Transverse colon (tissue), 4 donors: Measurements from ENCODE around the gene RAB13. TPM values are rescaled to one million over a fixed set of nuclear protein-coding genes. Genes with fewer than 3 reads are reported as not detected.

Experiments
- DNase-seq: peaks from one replicate; pipeline ENCODE4 v3.0.0-alpha.2; 2019
- H3K27ac ChIP-seq, 4 donors: fragments of 200-600 bp; sonication (generic); 2 replicates each; pipeline ENCODE4 v1.5.1; 2016 to 2018; ENCODE audit warnings: inconsistent platforms in 4 of 4
- H3K27me3 ChIP-seq: fragments of 200-600 bp; sonication (generic); 2 replicates; pipeline ENCODE4 v1.5.1; 2017; ENCODE audit warnings: inconsistent platforms
- H3K36me3 ChIP-seq, 4 donors: fragments of 200-600 bp; sonication (generic); 2 replicates each; pipeline ENCODE4 v1.5.1; 2017 to 2019; ENCODE audit warnings: inconsistent platforms in 4 of 4
- H3K4me1 ChIP-seq, 4 donors: fragments of 200-600 bp; sonication (generic); 2 replicates each; pipeline ENCODE4 v1.5.1; 2017 to 2020; ENCODE audit warnings: inconsistent platforms in 4 of 4
- H3K4me3 ChIP-seq, 4 donors: fragments of 200-600 bp; sonication (generic); 1 replicate in 1 of 4; 2 replicates in 3 of 4; pipeline versions ENCODE4 v1.5.1 to v1.6.1; 2017 to 2019; ENCODE audit warnings: inconsistent platforms in 4 of 4
- H3K9me3 ChIP-seq, 2 donors: fragments of 200-600 bp; sonication (generic); 2 replicates each; pipeline ENCODE4 v1.5.1; 2017 to 2019; ENCODE audit warnings: inconsistent platforms in 2 of 2
- EP300 ChIP-seq: sonication (generic); formaldehyde crosslinking; IDR thresholded peaks from one replicate; pipeline ENCODE4 v1.6.1; 2017; ENCODE audit warnings: antibody characterized with exemption, low read depth
- POLR2A ChIP-seq: fragments of 450-650 bp; IDR thresholded peaks from one replicate; pipeline ENCODE4 v1.6.1; 2016; ENCODE audit warnings: antibody characterized with exemption, mild to moderate bottlenecking, moderate library complexity
- POLR2AphosphoS5 ChIP-seq, 3 donors: sonication (generic); formaldehyde crosslinking; IDR thresholded peaks; one replicate each; pipeline ENCODE4 v1.6.1; 2016; ENCODE audit warnings: antibody characterized with exemption in 3 of 3
- WGBS, 2 donors: methylation state at CpG; one replicate each; pipeline ENCODE4 v1.1.5; 2018; ENCODE audit warnings: low coverage in 1 of 2; 5-methylcytosine and 5-hydroxymethylcytosine counted together
- in situ Hi-C, 4 donors: fragments of 200-750 bp; cut with MboI; loops; one replicate each; pipeline versions ENCODE4 v1.15.0 to v1.15.1; 2017; ENCODE audit warnings: low sequenced_read_pairs in 3 of 4, low pct_ligation_motif_present in 1 of 4, low pct_unique_long_range_greater_than_20kb in 1 of 4
- intact Hi-C: fragments of 100-400 bp; cut with DNase I; formaldehyde crosslinking; loops from one replicate; pipeline ENCODE4 v1.15.1; 2023; ENCODE audit warnings: low total_unique reads
- total RNA-seq, 4 donors: library from RNA; depleted of rRNA; stranded (reverse); fragments of >200 nt; gene quantifications; one replicate each; pipeline ENCODE4 v1.1.0, GENCODE V29; 2016
- TF ChIP-seq, protein P1 (sequence below), 5 experiments: fragments of 200-600 bp in 3 of 5; fragments of 450-650 bp in 2 of 5; sonication (generic) in 3 of 5; IDR thresholded peaks; 1 replicate in 2 of 5; 2 replicates in 3 of 5; pipeline ENCODE4 v1.5.1; 2016 to 2017; ENCODE audit warnings: antibody characterized with exemption in 5 of 5, inconsistent platforms in 3 of 5, mild to moderate bottlenecking in 2 of 5, moderate library complexity in 1 of 5

RAB13 gene
- total RNA-seq, 4 donors from 2014 or later, result 4.0 to 27.9 (median 15.4) TPM

DNA sequence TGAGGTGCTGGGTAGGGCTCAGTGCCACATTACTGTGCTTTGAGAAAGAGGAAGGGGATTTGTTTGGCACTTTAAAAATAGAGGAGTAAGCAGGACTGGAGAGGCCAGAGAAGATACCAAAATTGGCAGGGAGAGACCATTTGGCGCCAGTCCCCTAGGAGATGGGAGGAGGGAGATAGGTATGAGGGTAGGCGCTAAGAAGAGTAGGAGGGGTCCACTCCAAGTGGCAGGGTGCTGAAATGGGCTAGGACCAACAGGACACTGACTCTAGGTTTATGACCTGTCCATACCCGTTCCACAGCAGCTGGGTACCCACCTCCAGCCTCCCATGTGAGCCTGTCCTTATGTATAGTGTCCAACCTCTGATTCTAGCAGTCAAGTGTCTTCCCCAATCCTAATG, 26.7 kb downstream of the RAB13 start:
- in situ Hi-C loops (loop anchor here in 1 of 4 donors (25.0 kb wide), 1 partner anchor 297 kb away; the partner anchor contains the start of genes ILF2 and SNAPIN), intact Hi-C loops (no loop called here)
- Histone ChIP-seq H3K27me3 (no peaks in the 10 kb centered on the region), H3K9me3 (no peaks in the 10 kb centered on the region), H3K4me1 (peaks cover 27 to 53% (median 45%) of the 10 kb centered on the region in 4 donors), H3K36me3 (no peaks in the 10 kb centered on the region), H3K4me3 (no peak overlapping the region), H3K27ac (peak overlapping the region; percentile 94 to 98 (median 96))
- no peak for DNase-seq
- TF ChIP-seq POLR2A (no peak), POLR2AphosphoS5 (IDR thresholded peaks at IDR 0.05) (no peak), EP300 (no peak)
- TF ChIP-seq, protein P1, sequence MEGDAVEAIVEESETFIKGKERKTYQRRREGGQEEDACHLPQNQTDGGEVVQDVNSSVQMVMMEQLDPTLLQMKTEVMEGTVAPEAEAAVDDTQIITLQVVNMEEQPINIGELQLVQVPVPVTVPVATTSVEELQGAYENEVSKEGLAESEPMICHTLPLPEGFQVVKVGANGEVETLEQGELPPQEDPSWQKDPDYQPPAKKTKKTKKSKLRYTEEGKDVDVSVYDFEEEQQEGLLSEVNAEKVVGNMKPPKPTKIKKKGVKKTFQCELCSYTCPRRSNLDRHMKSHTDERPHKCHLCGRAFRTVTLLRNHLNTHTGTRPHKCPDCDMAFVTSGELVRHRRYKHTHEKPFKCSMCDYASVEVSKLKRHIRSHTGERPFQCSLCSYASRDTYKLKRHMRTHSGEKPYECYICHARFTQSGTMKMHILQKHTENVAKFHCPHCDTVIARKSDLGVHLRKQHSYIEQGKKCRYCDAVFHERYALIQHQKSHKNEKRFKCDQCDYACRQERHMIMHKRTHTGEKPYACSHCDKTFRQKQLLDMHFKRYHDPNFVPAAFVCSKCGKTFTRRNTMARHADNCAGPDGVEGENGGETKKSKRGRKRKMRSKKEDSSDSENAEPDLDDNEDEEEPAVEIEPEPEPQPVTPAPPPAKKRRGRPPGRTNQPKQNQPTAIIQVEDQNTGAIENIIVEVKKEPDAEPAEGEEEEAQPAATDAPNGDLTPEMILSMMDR (IDR thresholded peaks at IDR 0.05), result no peak
- 85% methylated on average over 2 to 3 of the region's 3 CpGs for WGBS, 2 donors

DNA sequence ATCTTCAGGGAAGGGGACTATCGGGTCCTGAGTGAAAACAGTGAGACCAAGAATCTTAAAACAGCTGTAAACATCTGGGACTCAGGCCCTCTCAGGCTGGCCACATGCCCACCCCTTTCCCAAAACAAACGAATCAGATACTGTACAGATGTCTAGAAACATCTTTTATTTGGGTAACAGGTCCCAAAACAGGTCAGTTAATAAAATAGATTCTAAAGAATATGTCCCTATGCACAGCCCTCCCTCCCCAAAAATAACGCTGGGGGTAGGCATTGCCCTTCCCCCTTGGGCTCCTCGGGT, 27.2 kb downstream of the RAB13 start:
- Histone ChIP-seq H3K36me3 (no peaks in the 10 kb centered on the region), H3K27me3 (no peaks in the 10 kb centered on the region), H3K27ac (peak overlapping the region; percentile 94 to 98 (median 96)), H3K4me1 (peaks cover 27 to 48% (median 40%) of the 10 kb centered on the region in 4 donors), H3K4me3 (peak overlapping the region in 3 of 4 donors; percentile 86 to 98 (median 96)), H3K9me3 (no peaks in the 10 kb centered on the region)
- no peak for TF ChIP-seq POLR2A
- no peak for TF ChIP-seq POLR2AphosphoS5 (IDR thresholded peaks at IDR 0.05)
- no peak for TF ChIP-seq EP300
- TF ChIP-seq, protein P1 (IDR thresholded peaks at IDR 0.05), result no peak
- peak; percentile 29 for DNase-seq
- in situ Hi-C loops, result loop anchor here in 1 of 4 donors (25.0 kb wide), 1 partner anchor 297 kb away; the partner anchor contains the start of genes ILF2 and SNAPIN
- 3 to 16% methylated on average over 3 to 4 of the region's 4 CpGs for WGBS, 2 donors
- intact Hi-C loops, result no loop called here

DNA sequence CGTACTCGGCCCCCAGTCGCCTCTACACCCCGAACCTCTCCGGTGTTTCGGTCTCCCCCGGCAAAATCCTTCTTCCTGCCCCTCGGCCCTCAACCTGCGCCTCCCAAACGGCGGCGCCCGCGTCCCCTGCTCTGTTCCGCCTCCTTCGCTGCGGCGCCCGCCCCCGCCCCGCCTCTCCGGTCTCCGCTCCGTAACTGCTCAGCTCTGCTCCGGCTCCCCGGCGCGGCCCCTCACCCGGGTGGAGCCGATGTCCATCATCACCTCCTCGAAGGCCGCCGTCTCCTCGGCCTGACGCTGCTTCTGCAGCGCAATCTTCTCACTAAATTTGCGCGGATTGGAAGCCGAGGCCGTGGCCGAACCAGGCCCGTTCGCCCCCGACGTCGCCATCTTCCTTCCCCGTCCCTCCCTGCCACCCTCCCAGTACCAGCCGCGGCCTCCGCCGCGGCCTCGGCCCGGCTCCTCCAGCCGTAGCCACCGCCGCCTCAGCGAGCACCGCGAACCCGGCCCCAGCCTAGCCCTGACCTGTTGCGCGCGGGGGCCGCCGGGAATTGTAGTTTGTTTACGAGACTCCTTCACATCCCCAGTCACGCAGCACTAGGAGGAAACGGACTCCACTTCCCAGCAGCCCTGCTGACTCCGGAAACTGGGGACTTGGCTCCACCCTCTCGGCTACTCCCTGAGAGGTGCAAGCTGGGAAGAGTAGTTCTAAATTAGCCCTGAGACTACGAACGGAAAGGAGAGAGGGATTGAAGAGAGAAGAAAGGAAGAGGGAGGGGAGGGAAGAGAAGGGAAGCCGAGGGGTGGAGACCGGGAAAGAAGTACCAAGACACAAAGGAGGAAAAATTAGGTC, 27.8 kb downstream of the RAB13 start, which contains the start of gene CRTC2:
Gene CRTC2, minus strand, starts transcription at position 502 of the 850 bp plus-strand sequence. Its CDS starts 115 bp downstream, at position 387.
- Histone ChIP-seq H3K36me3 (no peaks in the 10 kb centered on the region), H3K27me3 (no peaks in the 10 kb centered on the region), H3K4me1 (peaks cover 27 to 47% (median 38%) of the 10 kb centered on the region in 4 donors), H3K9me3 (no peaks in the 10 kb centered on the region), H3K4me3 (peak within 1 kb of the TSS; percentile 79 to 98 (median 91)), H3K27ac (peak within 1 kb of the TSS; percentile 94 to 98 (median 96))
- TF ChIP-seq, protein P1 (IDR thresholded peaks at IDR 0.05), result no peak
- TF ChIP-seq POLR2A (peak; percentile 82), POLR2AphosphoS5 (IDR thresholded peaks at IDR 0.05) (peak; percentile 75 to 86 (median 84)), EP300 (no peak)
- 0% methylated on average over 17 to 67 of the region's 75 CpGs for WGBS, 2 donors
- intact Hi-C loops, result no loop called here
- in situ Hi-C loops, result loop anchor here in 1 of 4 donors (25.0 kb wide), 1 partner anchor 296 kb away; the partner anchor contains the start of genes ILF2 and SNAPIN
- peak; percentile 99 for DNase-seq

DNA sequence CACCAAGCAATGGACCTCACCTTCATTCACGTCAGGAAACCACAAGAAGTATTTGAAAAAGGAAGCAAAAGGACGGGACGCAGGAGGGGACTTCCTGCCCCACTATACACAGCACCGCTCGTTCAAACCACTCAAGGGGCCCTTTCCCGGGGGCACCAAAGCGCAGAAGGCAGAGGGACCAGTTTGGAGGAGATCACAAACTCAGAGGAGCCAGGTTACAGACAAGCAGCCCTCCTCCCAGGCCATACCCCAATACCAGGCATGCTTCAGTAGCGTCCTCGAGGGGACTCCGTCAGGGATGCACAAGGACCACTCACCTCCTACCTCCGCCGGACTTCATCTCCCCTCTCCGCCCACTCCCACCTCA, 28.4 kb downstream of the RAB13 start:
- intact Hi-C loops (no loop called here), in situ Hi-C loops (loop anchor here in 1 of 4 donors (25.0 kb wide), 1 partner anchor 295 kb away; the partner anchor contains the start of genes ILF2 and SNAPIN)
- peaks cover 27 to 45% (median 36%) of the 10 kb centered on the region in 4 donors for H3K4me1 ChIP-seq
- H3K27me3 ChIP-seq, result no peaks in the 10 kb centered on the region
- TF ChIP-seq, protein P1 (IDR thresholded peaks at IDR 0.05), result no peak
- TF ChIP-seq EP300 (no peak), POLR2A (no peak), POLR2AphosphoS5 (IDR thresholded peaks at IDR 0.05) (no peak)
- WGBS, 2 donors, result 0 to 1% methylated on average over 7 to 13 of the region's 13 CpGs
- H3K27ac ChIP-seq, result peak overlapping the region; percentile 94 to 98 (median 96)
- DNase-seq, result peak; percentile 46
- H3K4me3 ChIP-seq, result peak overlapping the region; percentile 79 to 98 (median 91)
- no peaks in the 10 kb centered on the region for H3K9me3 ChIP-seq
- H3K36me3 ChIP-seq, result peaks cover 0 to 3% (median 0%) of the 10 kb centered on the region in 4 donors
